ENCODE results near the gene PTPRT. TPM values are rescaled to one million over a fixed set of nuclear protein-coding genes. Genes with fewer than 3 reads are reported as not detected.

The PTPRT gene
- total RNA-seq, 4 donors from 2014 or later, result 0.72 to 2.5 (median 1.4) TPM

GRCh38 chr20:42708266-42708665, 481.4 kb downstream of the PTPRT start:
- 95% methylated on average over 3 of the region's 3 CpGs for WGBS
- DNase-seq (ENCODE audit: low spot score in 2 of 2), result no peak
- TF ChIP-seq POLR2AphosphoS5 (IDR thresholded peaks at IDR 0.05) (no peak), POLR2A (IDR thresholded peaks at IDR 0.05) (no peak), EP300 (IDR thresholded peaks at IDR 0.05) (no peak), CTCF (IDR thresholded peaks at IDR 0.05) (no peak)
- H3K27ac ChIP-seq, result no peak overlapping the region
- H3K27me3 ChIP-seq, result peaks cover 3% of the 10 kb centered on the region
- H3K4me1 ChIP-seq, result no peaks in the 10 kb centered on the region
- H3K36me3 ChIP-seq, result no peaks in the 10 kb centered on the region
- peaks cover 5% of the 10 kb centered on the region for H3K9me3 ChIP-seq
- H3K4me3 ChIP-seq, result no peak overlapping the region

- Histone ChIP-seq H3K36me3 (no peaks in the 10 kb centered on the region), H3K9me3 (peaks cover 5% of the 10 kb centered on the region), H3K27ac (no peak overlapping the region), H3K27me3 (peaks cover 3% of the 10 kb centered on the region), H3K4me3 (no peak overlapping the region), H3K4me1 (no peaks in the 10 kb centered on the region)
- 42% methylated on average over 1 of the region's 1 CpG for WGBS
- DNase-seq (ENCODE audit: low spot score in 2 of 2), result no peak
- TF ChIP-seq CTCF (IDR thresholded peaks at IDR 0.05) (no peak), EP300 (IDR thresholded peaks at IDR 0.05) (no peak), POLR2AphosphoS5 (IDR thresholded peaks at IDR 0.05) (no peak), POLR2A (IDR thresholded peaks at IDR 0.05) (no peak)
Measured at GRCh38 chr20:42706759-42707158, 482.9 kb downstream of the PTPRT start.

- DNase-seq (ENCODE audit: low spot score in 2 of 2), result no peak
- H3K36me3 ChIP-seq, result no peaks in the 10 kb centered on the region
- no peak for TF ChIP-seq CTCF (IDR thresholded peaks at IDR 0.05)
- TF ChIP-seq EP300 (IDR thresholded peaks at IDR 0.05), result no peak
- TF ChIP-seq POLR2A (IDR thresholded peaks at IDR 0.05), result no peak
- TF ChIP-seq POLR2AphosphoS5 (IDR thresholded peaks at IDR 0.05), result no peak
- H3K4me1 ChIP-seq, result no peaks in the 10 kb centered on the region
- H3K27ac ChIP-seq, result no peak overlapping the region
- H3K27me3 ChIP-seq, result peaks cover 2% of the 10 kb centered on the region
- peaks cover 5% of the 10 kb centered on the region for H3K9me3 ChIP-seq
- no peak overlapping the region for H3K4me3 ChIP-seq
Measured at GRCh38 chr20:42705550-42705949, 484.2 kb downstream of the PTPRT start.

- Histone ChIP-seq H3K27me3 (no peaks in the 10 kb centered on the region), H3K4me3 (no peak overlapping the region), H3K4me1 (no peaks in the 10 kb centered on the region), H3K36me3 (no peaks in the 10 kb centered on the region), H3K27ac (no peak overlapping the region), H3K9me3 (no peaks in the 10 kb centered on the region)
- no peak for DNase-seq (ENCODE audit: low spot score in 2 of 2)
- TF ChIP-seq POLR2A (IDR thresholded peaks at IDR 0.05), result no peak
- no peak for TF ChIP-seq EP300 (IDR thresholded peaks at IDR 0.05)
- TF ChIP-seq CTCF (IDR thresholded peaks at IDR 0.05), result no peak
- no peak for TF ChIP-seq POLR2AphosphoS5 (IDR thresholded peaks at IDR 0.05)
- 87% methylated on average over 6 of the region's 6 CpGs for WGBS
Measured at GRCh38 chr20:42703744-42704143, 486.0 kb downstream of the PTPRT start.

GRCh38 chr20:42701948-42702347, 487.8 kb downstream of the PTPRT start:
- Histone ChIP-seq H3K4me3 (no peak overlapping the region), H3K4me1 (no peaks in the 10 kb centered on the region), H3K9me3 (no peaks in the 10 kb centered on the region), H3K36me3 (no peaks in the 10 kb centered on the region), H3K27me3 (no peaks in the 10 kb centered on the region), H3K27ac (no peak overlapping the region)
- 83% methylated on average over 4 of the region's 4 CpGs for WGBS
- no peak for DNase-seq (ENCODE audit: low spot score in 2 of 2)
- TF ChIP-seq POLR2AphosphoS5 (IDR thresholded peaks at IDR 0.05) (no peak), CTCF (IDR thresholded peaks at IDR 0.05) (no peak), POLR2A (IDR thresholded peaks at IDR 0.05) (no peak), EP300 (IDR thresholded peaks at IDR 0.05) (no peak)

All from suprapubic skin (tissue), 4 donors.